HG02759 (cell line): ENCODE measurements around the gene PRXL2C.
"Not testable (repeated sequence)": the region's sequence is repeated elsewhere in the genome, so short reads cannot be mapped to it uniquely, and the experiment has no call there.

ENCODE experiments used
- ATAC-seq: cut with Tn5 transposase; IDR thresholded peaks from one replicate; pipeline ENCODE4 v1.9.1; 2021; ENCODE audit warnings: mild to moderate bottlenecking, moderate library complexity; ENCODE audit not compliant: unreplicated experiment

Gene PRXL2C, protein sequence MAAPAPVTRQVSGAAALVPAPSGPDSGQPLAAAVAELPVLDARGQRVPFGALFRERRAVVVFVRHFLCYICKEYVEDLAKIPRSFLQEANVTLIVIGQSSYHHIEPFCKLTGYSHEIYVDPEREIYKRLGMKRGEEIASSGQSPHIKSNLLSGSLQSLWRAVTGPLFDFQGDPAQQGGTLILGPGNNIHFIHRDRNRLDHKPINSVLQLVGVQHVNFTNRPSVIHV

GRCh38 chr9:96655198-96655851 is at the start of gene PRXL2C:
Gene PRXL2C (minus strand): TSS chr9:96655317. CDS start chr9:96655281, 36 bp downstream.
- peak; percentile 84 for ATAC-seq

DNA sequence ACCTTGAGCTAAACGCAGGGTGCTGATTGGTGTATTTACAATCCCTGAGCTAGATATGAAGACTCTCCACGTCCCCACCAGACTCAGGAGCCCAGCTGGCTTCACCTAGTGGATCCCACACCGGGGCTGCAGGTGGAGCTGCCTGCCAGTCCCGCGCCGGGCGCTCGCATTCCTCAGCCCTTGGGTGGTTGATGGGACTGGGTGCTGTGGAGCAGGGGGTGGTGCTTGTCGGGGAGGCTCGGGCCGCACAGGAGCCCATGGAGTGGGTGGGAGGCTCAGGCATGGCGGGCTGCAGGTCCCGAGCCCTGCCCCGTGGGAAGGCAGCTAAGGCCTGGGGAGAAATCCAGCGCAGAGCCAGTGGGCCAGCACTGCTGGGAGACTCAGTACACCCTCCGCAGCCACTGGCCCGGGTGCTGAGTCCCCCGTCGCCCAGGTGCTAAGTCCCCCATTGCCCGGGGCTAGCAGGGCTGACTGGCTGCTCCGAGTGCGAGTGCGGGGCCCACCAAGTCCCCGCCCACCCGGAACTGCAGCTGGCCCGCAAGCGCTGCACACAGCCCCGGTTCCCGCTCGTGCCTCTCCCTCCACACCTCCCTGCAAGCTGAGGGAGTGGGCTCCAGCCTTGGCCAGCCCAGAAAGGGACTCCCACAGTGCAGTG is 45.7 kb upstream of the PRXL2C start:
- not testable (repeated sequence) for ATAC-seq

DNA sequence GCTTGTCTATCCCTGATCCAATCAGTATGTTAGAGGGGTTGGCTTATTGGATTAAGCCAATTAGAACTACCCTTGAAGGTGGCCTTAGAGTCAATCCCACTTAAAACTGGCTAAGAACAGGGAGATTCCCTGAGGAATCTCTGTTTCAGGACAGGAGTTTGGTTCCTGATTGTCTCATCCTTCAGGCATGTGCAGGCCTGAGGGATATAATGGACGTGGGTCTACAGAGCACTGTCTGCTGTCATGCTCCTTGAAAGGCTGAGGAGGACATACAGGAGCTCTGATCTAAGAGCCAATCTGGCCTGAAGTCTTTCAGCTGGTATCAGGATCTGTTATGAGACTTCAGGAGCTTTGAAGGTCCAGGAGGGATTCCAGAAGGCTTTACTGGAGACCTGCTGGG is 36.2 kb upstream of the PRXL2C start:
- ATAC-seq, result no peak

GRCh38 chr9:96688745-96689464 is 33.8 kb upstream of the PRXL2C start:
- no peak for ATAC-seq

- no peak for ATAC-seq
These were observed 33.1 kb upstream of the PRXL2C start for GRCh38 chr9:96688187-96688586.

- ATAC-seq, result peak; percentile 64
These were observed 31.7 kb upstream of the PRXL2C start for GRCh38 chr9:96686638-96687335.

DNA sequence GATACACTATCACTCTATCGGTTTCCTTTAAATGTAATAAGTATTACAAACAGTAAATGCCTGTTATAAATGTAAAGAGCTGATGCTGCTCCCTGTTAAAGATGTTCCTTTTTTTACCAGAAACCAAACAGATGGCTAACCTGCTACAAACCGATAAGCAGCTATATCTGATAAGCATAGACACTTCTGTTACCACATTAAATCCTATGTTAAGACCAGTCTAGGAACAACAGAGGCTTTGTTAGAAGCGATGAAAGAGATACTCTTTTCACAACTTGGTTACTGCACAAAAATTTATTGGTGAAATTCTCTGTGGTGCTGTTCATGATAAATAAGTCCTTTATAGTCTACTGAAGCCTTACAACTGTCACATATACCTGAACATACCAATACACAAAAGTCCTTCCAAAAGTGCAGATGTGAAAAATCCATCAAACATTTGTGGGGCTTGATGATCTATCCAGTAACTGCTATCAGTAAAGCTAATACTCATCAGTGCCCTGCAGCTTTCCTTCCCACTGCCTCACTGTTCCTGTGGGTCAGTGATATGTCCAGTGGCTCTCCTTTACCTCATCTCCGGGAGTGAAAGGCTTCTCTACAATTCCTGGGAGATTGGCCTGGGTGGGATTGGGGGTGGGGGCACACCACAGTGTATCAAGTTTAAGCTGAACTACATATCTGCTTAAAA is 25.8 kb upstream of the PRXL2C start:
- ATAC-seq, result no peak

DNA sequence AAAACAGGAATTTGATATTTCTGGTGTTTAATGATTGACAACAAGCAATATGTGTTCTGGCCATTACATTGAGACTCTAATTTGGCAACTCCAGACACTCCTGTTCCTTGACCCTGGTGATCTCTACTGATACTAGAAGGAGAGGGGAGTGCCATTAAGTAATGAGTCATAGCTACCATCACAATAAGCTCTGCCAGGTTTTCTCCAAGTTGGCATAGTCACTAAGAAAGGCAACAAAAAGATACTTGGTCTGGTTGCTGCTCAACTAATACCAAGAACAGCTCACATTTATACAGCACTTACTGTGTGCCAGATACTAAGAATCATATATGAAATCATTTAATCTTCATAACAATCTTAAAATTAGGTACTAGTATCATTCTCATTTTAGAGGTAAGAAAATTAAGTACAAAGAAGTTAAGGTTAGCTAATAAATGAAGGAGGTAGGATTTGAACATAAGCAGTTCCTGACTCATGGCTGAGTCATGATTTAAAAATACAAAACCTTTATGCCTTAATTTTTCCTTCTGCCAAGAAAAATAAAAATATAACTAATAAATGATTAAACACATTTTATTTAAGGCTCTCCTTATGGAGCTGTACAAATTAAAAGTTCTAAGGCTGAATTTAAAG is 19.9 kb upstream of the PRXL2C start:
- ATAC-seq, result no peak

GRCh38 chr9:96673786-96674185 is 18.7 kb upstream of the PRXL2C start:
- not testable (repeated sequence) for ATAC-seq

GRCh38 chr9:96668868-96669534 is 13.9 kb upstream of the PRXL2C start:
- no peak for ATAC-seq

- ATAC-seq, result no peak
These were observed 12.2 kb upstream of the PRXL2C start for GRCh38 chr9:96667363-96667728.

DNA sequence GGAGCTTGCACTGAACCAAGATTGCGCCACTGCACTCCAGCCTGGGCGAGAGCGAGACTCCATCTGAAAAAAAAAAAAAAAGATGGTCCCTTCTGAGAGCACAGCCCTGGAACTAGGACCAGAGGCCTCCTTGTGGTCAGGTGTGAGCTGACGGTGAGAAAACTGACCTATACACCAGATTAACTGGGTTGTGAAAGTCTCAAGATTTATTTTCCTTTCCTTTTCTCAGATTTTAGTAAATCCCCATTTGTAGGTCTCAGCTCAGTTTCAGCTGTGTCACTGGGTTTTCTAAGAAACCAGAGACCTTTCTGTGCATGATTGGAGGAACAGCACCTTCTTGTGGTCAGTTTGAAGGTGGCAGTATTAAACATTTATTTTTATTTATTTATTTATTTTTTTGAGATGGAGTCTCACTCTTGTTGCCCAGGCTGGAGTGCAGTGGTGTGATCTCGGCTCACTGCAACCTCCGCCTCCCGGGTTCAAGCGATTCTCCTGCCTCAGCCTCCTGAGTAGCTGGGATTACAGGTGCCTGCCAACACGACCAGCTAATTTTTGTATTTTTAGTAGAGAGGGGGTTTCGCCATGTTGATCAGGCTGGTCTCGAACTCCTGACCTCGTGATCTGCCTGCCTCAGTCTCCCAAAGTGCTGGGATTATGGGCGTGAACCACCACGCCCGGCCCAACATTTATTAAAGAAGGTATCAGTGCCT is 11.7 kb upstream of the PRXL2C start:
- ATAC-seq, result peak; percentile 45

- no peak for ATAC-seq
These were observed 10.7 kb upstream of the PRXL2C start for GRCh38 chr9:96665789-96666188.

- no peak for ATAC-seq
These were observed 8.5 kb upstream of the PRXL2C start for GRCh38 chr9:96663506-96664120.

DNA sequence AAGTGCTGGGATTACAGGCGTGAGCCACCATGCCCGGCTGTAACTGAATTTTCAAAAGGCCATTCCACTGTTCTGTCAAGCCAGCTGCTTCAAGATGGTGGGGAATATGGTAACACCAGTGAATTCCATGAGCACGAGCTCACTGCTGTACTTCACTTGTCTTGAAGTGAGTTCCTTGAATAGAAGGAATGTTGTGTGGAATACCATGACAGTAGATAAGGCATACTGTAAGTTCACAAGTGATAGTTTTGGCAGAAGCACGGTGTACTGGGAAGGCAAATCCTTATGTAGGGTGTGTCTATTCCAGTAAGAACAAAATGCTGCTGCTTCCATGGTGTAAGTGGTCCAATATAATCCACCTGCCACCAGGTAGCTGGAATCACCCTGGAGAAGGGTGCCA is 6.6 kb upstream of the PRXL2C start:
- ATAC-seq, result no peak

GRCh38 chr9:96660692-96661248 is 5.7 kb upstream of the PRXL2C start:
- ATAC-seq, result no peak

GRCh38 chr9:96654450-96655197 is 493 bp downstream of the PRXL2C start:
- ATAC-seq, result peak; percentile 58
